HUES6 (cell line): ENCODE data around the gene REM1.
"Not testable (repeated sequence)": the region's sequence is repeated elsewhere in the genome, so short reads cannot be mapped to it uniquely, and the experiment has no call there.

Source experiments
- H3K27ac ChIP-seq: 2 replicates; pipeline ENCODE4 v1.7.0; 2013; ENCODE audit warnings: low read depth, mild to moderate bottlenecking, low read length, inconsistent platforms
- H3K27me3 ChIP-seq: 2 replicates; pipeline ENCODE4 v1.6.1; 2013; ENCODE audit warnings: low read length; ENCODE audit not compliant: control insufficient read depth, insufficient read depth
- H3K36me3 ChIP-seq: 2 replicates; pipeline ENCODE4 v1.6.1; 2013; ENCODE audit warnings: low read length; ENCODE audit not compliant: control insufficient read depth, insufficient read depth
- H3K4me1 ChIP-seq: 2 replicates; pipeline ENCODE4 v1.6.1; 2013; ENCODE audit warnings: low read length; ENCODE audit not compliant: control insufficient read depth, insufficient read depth
- H3K4me3 ChIP-seq: 2 replicates; pipeline ENCODE4 v1.5.1; 2013; ENCODE audit warnings: low read depth, low read length
- H3K9ac ChIP-seq: one replicate; pipeline ENCODE4 v1.6.1; 2013; ENCODE audit warnings: mild to moderate bottlenecking, low read length
- H3K9me3 ChIP-seq: 2 replicates; pipeline ENCODE4 v1.6.1; 2013; ENCODE audit warnings: low read depth, low read length; ENCODE audit not compliant: control insufficient read depth, insufficient read depth

REM1 gene

DNA sequence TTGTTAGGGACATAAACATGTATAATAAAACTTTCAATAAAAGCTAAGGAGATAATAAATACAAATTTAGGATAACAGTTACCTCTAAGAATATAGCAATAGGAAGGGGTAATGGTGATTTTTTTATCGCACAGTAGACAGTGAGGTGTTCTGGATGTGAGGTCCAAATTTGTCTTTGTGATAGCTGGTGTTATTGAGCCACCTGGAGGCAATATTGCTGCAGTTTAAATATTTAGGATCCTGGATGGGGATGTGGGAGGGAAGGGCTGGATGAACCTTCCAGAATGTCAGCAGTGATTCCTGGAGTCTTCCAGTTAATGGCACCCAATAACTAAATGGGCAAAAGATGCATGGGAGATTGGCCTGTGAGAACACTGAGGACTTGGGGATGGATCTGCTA lies 20.7 kb upstream of the REM1 start:
- Histone ChIP-seq H3K9ac (no peak overlapping the region), H3K36me3 (no peaks in the 10 kb centered on the region), H3K27me3 (no peaks in the 10 kb centered on the region), H3K9me3 (peaks cover 40% of the 10 kb centered on the region; the same call in 1 of the 2 replicates), H3K27ac (no peak overlapping the region), H3K4me3 (no peak overlapping the region), H3K4me1 (no peaks in the 10 kb centered on the region; the same call in 1 of the 2 replicates)

DNA sequence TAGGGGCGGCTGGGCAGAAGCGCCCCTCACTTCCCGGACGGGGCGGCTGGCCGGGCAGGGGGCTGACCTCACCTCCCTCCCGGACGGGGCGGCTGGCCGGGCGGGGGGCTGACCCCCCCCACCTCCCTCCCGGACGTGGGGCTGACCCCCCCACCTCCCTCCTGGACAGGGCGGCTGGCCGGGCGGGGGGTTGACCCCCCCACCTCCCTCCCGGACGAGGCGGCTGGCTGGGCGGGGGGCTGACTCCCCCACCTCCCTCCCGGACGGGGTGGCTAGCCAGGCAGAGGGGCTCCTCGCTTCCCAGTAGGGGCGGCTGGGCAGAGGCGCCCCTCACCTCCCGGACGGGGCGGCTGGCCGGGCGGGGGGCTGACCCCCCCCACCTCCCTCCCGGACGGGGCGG lies 4.1 kb upstream of the REM1 start:
- not testable (repeated sequence) for H3K9ac ChIP-seq, H3K27ac ChIP-seq, H3K36me3 ChIP-seq, H3K4me3 ChIP-seq, H3K4me1 ChIP-seq
- peaks cover 43% of the 10 kb centered on the region for H3K9me3 ChIP-seq
- H3K27me3 ChIP-seq = peaks cover 33% of the 10 kb centered on the region

DNA sequence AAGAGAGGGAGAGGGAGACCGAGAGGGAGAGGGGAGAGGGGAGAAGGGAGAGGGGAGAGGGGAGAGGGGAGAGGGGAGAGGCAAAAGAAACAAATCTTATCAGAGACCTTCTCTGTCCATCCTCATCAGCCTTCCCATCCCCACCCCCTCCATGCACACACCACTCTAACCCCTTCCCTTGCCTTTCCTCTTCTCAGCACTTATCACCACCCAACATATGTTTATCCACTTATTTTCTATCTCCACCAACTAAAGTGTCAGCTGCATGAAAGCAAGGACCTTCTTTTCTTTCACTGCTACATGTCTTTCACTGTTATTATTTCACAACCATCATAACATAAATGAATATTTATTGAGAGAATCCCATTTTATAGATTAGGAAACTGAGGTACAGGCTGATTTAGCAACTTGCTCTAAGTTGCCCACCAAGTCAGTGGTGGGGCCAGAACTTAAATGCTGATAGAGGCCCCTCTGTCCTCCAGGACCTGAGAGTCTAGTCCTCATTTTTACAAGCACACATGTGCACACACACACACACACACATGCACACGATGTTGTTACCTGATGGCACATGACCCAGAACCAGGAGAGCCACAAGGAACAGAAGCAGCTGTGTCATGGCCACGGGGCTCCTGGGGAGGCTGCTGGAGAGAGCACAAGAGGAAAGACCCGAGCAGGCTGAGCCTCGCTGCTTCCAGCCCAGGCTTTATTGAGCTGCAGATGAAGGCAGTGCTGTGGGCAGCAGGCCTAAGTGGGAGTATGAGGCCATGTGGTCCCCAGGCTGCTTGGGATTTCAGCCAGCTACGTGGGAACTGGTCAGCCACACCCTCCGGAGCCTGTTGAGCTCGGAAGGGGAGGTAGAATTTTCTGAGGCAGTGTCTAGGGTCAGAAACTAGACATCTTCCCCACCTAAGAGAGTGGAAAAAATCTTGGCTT lies 2.4 kb upstream of the REM1 start:
- H3K27ac ChIP-seq = no peak overlapping the region
- peaks cover 47% of the 10 kb centered on the region for H3K9me3 ChIP-seq
- no peak overlapping the region for H3K9ac ChIP-seq
- peaks cover 50% of the 10 kb centered on the region for H3K27me3 ChIP-seq
- no peak overlapping the region for H3K4me3 ChIP-seq
- H3K4me1 ChIP-seq = no peaks in the 10 kb centered on the region; the same call in 1 of the 2 replicates
- H3K36me3 ChIP-seq = no peaks in the 10 kb centered on the region

DNA sequence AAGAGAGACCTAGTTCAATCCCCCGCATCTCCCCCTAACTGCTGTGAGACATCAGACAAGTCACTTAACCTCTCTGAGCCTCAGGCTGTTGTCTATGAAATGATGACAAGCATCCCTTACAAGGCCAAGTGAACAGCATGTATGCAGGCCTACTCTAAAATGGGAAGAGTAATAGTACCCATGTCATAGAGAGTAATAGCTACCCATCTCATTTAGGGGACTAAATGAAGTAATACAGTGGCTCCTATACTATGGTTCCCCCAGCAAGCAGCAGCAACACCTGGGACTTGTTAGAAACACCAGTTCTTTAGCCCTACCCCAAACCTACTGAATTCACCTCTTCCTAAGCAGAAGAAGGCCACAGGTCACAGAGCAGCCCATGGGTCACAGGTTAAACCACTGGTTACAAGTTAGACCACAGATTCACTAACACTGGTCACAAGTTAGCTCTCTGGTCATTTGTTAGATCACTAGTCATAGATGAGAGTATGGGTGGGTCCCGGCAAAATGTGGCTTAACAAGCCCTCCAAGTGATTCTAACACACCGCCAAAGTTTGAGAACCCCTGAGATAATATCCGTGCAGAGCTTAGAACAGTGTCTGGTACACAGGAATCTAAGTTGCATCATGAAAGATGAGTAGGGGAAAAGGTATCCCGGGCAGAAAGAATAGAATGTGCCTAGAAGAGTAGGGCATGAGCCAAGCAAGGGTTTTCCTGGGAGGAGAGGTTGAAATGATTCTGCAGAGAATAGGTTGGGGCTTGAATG lies 1.6 kb upstream of the REM1 start:
- peaks cover 43% of the 10 kb centered on the region for H3K9me3 ChIP-seq
- H3K36me3 ChIP-seq = no peaks in the 10 kb centered on the region
- no peak overlapping the region for H3K4me3 ChIP-seq
- H3K27ac ChIP-seq = no peak overlapping the region
- no peaks in the 10 kb centered on the region; the same call in 1 of the 2 replicates for H3K4me1 ChIP-seq
- no peak overlapping the region for H3K9ac ChIP-seq
- peaks cover 56% of the 10 kb centered on the region for H3K27me3 ChIP-seq

DNA sequence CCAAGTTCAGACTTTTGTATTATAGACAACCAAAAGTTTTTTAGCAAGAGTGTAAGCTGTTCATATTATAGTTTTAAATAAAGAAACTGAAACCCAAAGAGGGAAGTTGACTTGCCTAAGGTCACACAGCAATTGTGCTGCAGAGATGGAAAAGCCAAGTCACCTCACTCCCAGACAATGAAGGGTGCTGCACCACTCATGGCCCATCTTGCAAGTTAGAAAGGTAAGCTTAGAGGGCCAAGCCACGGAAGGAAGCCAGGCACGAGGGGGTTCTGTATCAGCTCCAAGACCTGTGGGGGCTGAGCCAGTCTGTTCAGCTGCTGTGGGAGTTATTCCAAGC lies 1.0 kb upstream of the REM1 start:
- H3K4me1 ChIP-seq = no peaks in the 10 kb centered on the region; the same call in 1 of the 2 replicates
- no peak overlapping the region for H3K4me3 ChIP-seq
- H3K9ac ChIP-seq = no peak overlapping the region
- H3K9me3 ChIP-seq = peaks cover 45% of the 10 kb centered on the region
- H3K27ac ChIP-seq = no peak overlapping the region
- H3K27me3 ChIP-seq = peaks cover 56% of the 10 kb centered on the region
- H3K36me3 ChIP-seq = no peaks in the 10 kb centered on the region

DNA sequence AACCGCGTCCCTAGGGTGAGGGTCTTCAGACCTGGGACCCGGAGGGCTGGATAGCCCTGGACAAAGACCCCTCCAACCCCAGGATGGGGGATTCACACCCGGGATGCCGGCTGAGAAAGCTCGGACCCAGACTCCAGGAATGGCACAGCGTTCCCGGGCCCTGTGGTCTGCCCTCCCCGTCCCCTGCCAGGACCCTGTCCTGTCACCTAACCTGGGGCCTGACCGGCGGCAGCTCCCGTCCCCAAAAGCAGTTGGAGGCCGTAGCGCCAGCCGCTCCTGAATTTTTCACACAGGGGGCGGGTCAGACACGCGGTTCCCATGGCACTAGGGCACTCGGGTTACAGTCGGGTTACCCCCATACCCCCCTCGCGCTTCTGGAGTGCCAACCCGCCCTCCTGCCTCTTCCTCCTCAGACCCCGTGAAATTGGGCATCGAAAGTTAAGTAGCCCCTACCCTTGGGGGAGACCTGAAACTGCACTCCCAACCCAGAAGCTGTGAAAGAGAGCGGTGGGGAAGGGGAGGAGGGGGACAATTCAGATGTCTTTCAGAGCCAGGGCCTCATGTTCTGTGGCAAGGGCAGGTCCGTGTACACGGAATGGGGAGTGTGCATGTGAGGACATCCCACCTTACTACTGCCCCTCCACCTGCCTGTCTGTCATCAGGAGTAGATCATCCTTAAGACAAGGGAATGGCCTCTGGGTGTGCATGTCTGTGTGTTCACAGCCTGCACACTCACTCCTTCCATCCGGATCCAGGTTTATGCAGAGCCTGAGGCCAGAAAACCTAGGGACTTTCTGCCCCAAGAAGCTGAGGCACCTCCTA lies 595 bp downstream of the REM1 start:
- H3K4me3 ChIP-seq = peak overlapping the region; percentile 52; the same call in 1 of the 2 replicates
- H3K9ac ChIP-seq = no peak overlapping the region
- H3K9me3 ChIP-seq = peaks cover 53% of the 10 kb centered on the region
- H3K27me3 ChIP-seq = peaks cover 61% of the 10 kb centered on the region
- no peaks in the 10 kb centered on the region; the same call in 1 of the 2 replicates for H3K4me1 ChIP-seq
- no peaks in the 10 kb centered on the region for H3K36me3 ChIP-seq
- H3K27ac ChIP-seq = no peak overlapping the region

DNA sequence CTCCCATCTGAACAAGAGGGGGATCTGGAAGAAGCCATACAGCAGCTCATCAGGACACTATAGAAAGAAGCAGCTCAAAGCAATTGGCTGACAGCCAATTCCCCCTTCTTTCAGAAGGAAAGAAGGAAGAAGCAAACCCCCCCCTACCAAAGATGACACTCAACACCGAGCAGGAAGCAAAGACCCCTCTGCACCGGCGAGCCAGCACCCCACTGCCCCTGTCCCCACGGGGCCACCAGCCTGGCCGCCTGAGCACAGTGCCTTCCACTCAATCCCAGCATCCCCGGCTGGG lies 1.2 kb downstream of the REM1 start:
- Histone ChIP-seq H3K4me1 (no peaks in the 10 kb centered on the region; the same call in 1 of the 2 replicates), H3K36me3 (no peaks in the 10 kb centered on the region), H3K4me3 (peak overlapping the region; percentile 52; the same call in 1 of the 2 replicates), H3K27ac (no peak overlapping the region), H3K9ac (no peak overlapping the region), H3K27me3 (peaks cover 62% of the 10 kb centered on the region), H3K9me3 (peaks cover 59% of the 10 kb centered on the region)

DNA sequence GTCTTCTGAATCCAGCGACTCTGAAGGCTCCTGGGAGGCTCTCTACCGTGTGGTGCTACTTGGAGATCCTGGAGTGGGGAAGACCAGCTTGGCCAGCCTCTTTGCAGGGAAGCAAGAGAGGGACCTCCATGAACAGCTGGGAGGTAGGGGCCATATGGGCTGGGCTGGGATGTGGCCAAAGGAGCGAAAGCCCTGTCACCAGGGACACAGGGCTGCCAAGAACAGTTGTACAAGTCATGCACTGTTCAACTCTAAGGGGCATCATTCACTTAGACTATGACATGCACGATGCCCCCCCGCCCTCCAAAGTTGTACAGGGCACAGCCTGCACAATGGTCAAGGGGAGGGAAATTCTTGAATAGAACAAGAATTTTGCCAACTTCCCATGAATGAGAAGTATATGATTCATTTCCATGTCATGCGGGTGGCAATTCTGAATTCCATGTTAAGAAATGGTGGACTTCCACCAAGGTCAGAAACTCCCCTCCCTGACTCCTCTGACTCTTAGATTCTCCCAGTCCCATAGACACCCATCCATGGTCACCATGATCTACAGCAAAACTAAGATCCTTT lies 1.6 kb downstream of the REM1 start:
- Histone ChIP-seq H3K27ac (no peak overlapping the region), H3K4me3 (no peak overlapping the region), H3K9me3 (peaks cover 63% of the 10 kb centered on the region), H3K9ac (no peak overlapping the region), H3K4me1 (no peaks in the 10 kb centered on the region; the same call in 1 of the 2 replicates), H3K36me3 (no peaks in the 10 kb centered on the region), H3K27me3 (peaks cover 62% of the 10 kb centered on the region)

DNA sequence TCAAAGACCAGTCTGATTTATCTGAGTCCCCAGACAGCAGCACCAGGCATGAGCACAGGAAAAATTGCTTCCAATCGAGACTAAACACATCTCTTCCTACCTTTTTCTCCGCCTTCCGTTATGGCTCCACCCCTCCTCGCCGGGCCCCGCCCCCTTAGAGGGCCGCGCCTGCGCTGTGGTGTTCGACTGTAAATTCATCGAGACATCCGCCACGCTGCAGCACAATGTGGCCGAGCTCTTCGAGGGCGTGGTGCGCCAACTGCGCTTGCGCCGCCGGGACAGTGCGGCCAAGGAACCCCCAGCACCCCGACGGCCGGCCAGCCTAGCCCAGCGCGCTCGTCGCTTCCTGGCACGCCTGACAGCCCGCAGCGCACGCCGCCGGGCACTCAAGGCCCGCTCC lies 8.9 kb downstream of the REM1 start:
- peaks cover 65% of the 10 kb centered on the region; the same call in 1 of the 2 replicates for H3K9me3 ChIP-seq
- no peak overlapping the region for H3K9ac ChIP-seq
- no peak overlapping the region for H3K27ac ChIP-seq
- H3K4me3 ChIP-seq = no peak overlapping the region
- H3K36me3 ChIP-seq = no peaks in the 10 kb centered on the region
- peaks cover 22% of the 10 kb centered on the region; the same call in 1 of the 2 replicates for H3K27me3 ChIP-seq
- no peaks in the 10 kb centered on the region for H3K4me1 ChIP-seq
